ENCODE results near the gene LLCFC1.

GRCh38 chr7:142943706-142944268 lies 4.5 kb downstream of the LLCFC1 start:
- TF ChIP-seq, protein P1, sequence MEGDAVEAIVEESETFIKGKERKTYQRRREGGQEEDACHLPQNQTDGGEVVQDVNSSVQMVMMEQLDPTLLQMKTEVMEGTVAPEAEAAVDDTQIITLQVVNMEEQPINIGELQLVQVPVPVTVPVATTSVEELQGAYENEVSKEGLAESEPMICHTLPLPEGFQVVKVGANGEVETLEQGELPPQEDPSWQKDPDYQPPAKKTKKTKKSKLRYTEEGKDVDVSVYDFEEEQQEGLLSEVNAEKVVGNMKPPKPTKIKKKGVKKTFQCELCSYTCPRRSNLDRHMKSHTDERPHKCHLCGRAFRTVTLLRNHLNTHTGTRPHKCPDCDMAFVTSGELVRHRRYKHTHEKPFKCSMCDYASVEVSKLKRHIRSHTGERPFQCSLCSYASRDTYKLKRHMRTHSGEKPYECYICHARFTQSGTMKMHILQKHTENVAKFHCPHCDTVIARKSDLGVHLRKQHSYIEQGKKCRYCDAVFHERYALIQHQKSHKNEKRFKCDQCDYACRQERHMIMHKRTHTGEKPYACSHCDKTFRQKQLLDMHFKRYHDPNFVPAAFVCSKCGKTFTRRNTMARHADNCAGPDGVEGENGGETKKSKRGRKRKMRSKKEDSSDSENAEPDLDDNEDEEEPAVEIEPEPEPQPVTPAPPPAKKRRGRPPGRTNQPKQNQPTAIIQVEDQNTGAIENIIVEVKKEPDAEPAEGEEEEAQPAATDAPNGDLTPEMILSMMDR (IDR thresholded peaks at IDR 0.05): no peak
- TF ChIP-seq POLR2AphosphoS5 (IDR thresholded peaks at IDR 0.05; ENCODE audit: low read depth, low read length): no peak
- TF ChIP-seq, protein P2, sequence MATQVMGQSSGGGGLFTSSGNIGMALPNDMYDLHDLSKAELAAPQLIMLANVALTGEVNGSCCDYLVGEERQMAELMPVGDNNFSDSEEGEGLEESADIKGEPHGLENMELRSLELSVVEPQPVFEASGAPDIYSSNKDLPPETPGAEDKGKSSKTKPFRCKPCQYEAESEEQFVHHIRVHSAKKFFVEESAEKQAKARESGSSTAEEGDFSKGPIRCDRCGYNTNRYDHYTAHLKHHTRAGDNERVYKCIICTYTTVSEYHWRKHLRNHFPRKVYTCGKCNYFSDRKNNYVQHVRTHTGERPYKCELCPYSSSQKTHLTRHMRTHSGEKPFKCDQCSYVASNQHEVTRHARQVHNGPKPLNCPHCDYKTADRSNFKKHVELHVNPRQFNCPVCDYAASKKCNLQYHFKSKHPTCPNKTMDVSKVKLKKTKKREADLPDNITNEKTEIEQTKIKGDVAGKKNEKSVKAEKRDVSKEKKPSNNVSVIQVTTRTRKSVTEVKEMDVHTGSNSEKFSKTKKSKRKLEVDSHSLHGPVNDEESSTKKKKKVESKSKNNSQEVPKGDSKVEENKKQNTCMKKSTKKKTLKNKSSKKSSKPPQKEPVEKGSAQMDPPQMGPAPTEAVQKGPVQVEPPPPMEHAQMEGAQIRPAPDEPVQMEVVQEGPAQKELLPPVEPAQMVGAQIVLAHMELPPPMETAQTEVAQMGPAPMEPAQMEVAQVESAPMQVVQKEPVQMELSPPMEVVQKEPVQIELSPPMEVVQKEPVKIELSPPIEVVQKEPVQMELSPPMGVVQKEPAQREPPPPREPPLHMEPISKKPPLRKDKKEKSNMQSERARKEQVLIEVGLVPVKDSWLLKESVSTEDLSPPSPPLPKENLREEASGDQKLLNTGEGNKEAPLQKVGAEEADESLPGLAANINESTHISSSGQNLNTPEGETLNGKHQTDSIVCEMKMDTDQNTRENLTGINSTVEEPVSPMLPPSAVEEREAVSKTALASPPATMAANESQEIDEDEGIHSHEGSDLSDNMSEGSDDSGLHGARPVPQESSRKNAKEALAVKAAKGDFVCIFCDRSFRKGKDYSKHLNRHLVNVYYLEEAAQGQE (IDR thresholded peaks at IDR 0.05; ENCODE audit: insufficient read depth in 1 of 2, low read depth in 2 of 2, low read length in 1 of 2): no peak
- no peak for TF ChIP-seq TCF7L2 (IDR thresholded peaks at IDR 0.05; ENCODE audit: low read depth, low read length)

Measured in Panc1 (cell line).